Subcutaneous adipose tissue (tissue), 4 donors: Measurements from ENCODE around the gene LMOD3. TPM values are rescaled to one million over a fixed set of nuclear protein-coding genes. Genes with fewer than 3 reads are reported as not detected.

Experiments
- CTCF ChIP-seq: fragments of 450-650 bp; IDR thresholded peaks from one replicate; pipeline ENCODE4 v1.5.1; 2016; ENCODE audit warnings: low read depth, mild to moderate bottlenecking, control low read depth, antibody characterized with exemption, moderate library complexity
- total RNA-seq, 4 donors: library from RNA; depleted of rRNA; stranded (reverse); fragments of >200 nt; gene quantifications; one replicate each; pipeline ENCODE4 v1.1.0, GENCODE V29; 2016

Gene LMOD3
- total RNA-seq, 4 donors from 2014 or later = not detected

GRCh38 chr3:69081583-69082262 lies 40.7 kb downstream of the LMOD3 start:
- TF ChIP-seq CTCF = no peak

- TF ChIP-seq CTCF = no peak
These were observed 42.0 kb downstream of the LMOD3 start, which contains the start of gene UBA3 for GRCh38 chr3:69080233-69080920. Gene UBA3 (minus strand): TSS chr3:69080365. CDS start chr3:69080353, 12 bp downstream.

GRCh38 chr3:69079269-69080159 lies 42.9 kb downstream of the LMOD3 start:
- no peak for TF ChIP-seq CTCF

- no peak for TF ChIP-seq CTCF
These were observed 49.5 kb downstream of the LMOD3 start for GRCh38 chr3:69072928-69073327.

GRCh38 chr3:69066121-69066520 lies 56.3 kb downstream of the LMOD3 start:
- no peak for TF ChIP-seq CTCF

- no peak for TF ChIP-seq CTCF
These were observed 57.0 kb downstream of the LMOD3 start for GRCh38 chr3:69065318-69065964.
